ENCODE results near the gene TM4SF5.
"Not testable (repeated sequence)": the region's sequence is repeated elsewhere in the genome, so short reads cannot be mapped to it uniquely, and the experiment has no call there.

The TM4SF5 gene

GRCh38 chr17:4795168-4795567 lies 23.5 kb downstream of the TM4SF5 start:
- no peak for DNase-seq

- DNase-seq: peak; percentile 61 to 64
Observed at GRCh38 chr17:4796552-4796920, 24.9 kb downstream of the TM4SF5 start.

- DNase-seq: no peak
Observed at GRCh38 chr17:4800462-4801196, 28.9 kb downstream of the TM4SF5 start.

- DNase-seq: no peak
Observed at GRCh38 chr17:4802228-4802627, 30.5 kb downstream of the TM4SF5 start, which contains the start of gene C17orf114. C17orf114 (minus strand) TSS chr17:4802328.

DNA sequence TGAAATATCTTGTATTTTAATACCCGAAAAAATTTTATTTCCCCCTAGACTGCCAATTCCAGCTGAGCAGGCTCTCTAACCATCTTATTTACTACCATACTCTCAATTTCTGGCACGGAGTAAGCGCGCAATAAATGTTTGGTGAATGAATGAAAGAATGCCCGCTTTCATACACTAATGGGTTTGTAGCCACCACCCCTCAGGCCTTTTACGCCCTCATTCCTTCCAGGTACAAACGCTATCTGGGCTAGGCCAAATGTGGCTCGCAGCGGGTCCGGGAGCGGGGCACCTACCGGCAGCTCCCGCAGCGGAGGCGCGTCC lies 34.7 kb downstream of the TM4SF5 start:
- DNase-seq: no peak

GRCh38 chr17:4806777-4807604 lies 35.3 kb downstream of the TM4SF5 start, which contains the start of gene PLD2:
PLD2 (plus strand) TSS chr17:4807152; CDS start chr17:4807773, 621 bp downstream.
- peak; percentile 88 to 94 for DNase-seq

DNA sequence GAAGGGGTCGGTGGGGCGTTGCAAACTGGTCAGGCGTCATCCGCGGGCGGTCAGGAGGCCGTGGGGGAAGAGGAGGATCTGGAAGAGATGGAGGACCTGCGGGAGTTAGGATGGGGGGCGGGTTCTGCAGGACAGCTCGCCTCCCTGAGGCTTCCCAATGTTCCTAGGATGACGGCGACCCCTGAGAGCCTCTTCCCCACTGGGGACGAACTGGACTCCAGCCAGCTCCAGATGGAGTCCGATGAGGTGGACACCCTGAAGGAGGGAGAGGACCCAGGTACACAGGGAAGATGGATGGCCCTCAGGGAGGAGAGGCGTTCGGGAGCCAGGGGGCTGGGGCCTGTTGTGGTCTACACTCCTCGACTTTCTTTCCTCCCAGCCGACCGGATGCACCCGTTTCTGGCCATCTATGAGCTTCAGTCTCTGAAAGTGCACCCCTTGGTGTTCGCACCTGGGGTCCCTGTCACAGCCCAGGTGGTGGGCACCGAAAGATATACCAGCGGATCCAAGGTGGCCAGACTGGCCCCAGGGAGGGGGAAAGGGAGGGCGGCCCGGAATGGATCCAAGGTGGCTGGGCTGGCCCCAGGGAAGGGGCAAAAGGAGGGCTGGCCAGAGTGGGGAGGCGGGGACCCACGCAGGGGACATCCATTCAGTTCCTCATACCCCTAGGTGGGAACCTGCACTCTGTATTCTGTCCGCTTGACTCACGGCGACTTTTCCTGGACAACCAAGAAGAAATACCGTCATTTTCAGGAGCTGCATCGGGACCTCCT lies 36.1 kb downstream of the TM4SF5 start:
- no peak for DNase-seq

DNA sequence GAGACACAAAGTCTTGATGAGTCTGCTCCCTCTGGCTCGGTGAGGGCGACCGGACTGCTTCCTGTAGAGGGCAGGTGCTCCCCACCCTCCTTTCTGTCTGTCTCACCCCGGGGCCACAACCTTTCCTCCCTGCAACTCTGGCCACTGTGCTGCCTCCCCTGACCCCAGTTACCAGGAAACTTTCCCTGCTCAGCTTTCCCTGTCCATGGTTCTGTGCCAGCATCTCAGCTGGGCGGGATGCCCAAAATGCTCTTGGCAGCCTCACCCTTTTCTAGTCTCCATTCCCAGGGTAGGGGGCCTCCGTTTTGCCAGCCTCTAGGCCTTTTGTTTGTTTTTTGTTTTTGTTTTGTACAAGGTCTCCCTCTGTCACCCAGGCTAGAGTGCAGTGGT lies 36.7 kb downstream of the TM4SF5 start:
- no peak for DNase-seq

- no peak for DNase-seq
Observed at GRCh38 chr17:4810696-4811290, 39.1 kb downstream of the TM4SF5 start.

- DNase-seq: no peak
Observed at GRCh38 chr17:4811471-4811870, 39.8 kb downstream of the TM4SF5 start.

DNA sequence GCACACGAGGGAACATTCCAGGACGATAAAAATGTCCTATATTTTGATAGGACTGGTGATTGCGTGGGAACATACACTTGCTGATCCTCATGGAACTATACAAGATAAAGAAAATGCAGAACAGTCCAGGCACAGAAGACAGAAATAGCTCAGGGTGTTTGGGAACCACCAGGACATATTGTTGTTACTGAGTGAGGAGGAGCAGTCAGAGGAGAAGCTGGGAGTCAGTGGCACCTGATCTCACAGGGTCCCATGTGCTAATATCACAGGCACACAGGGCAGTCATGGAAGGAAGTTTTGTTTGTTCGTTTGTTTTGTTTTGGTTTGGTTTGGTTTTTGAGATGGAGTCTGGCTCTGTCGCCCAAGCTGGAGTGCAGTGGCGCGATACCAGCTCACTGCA lies 41.0 kb downstream of the TM4SF5 start:
- DNase-seq: no peak

GRCh38 chr17:4815043-4815675 lies 43.5 kb downstream of the TM4SF5 start:
- no peak for DNase-seq

DNA sequence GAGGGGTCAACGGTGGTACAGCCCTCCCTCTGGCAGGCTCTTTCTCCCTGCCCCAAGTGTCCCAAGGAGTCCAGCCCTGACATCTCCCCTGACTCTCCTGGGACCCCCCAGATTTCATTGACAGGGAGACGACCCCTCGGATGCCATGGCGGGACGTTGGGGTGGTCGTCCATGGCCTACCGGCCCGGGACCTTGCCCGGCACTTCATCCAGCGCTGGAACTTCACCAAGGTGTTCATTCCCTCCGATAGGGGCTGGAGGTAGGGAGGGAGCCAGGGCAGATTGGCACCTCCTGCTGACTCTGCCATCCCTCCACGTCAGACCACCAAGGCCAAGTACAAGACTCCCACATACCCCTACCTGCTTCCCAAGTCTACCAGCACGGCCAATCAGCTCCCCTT lies 45.1 kb downstream of the TM4SF5 start:
- DNase-seq: no peak

DNA sequence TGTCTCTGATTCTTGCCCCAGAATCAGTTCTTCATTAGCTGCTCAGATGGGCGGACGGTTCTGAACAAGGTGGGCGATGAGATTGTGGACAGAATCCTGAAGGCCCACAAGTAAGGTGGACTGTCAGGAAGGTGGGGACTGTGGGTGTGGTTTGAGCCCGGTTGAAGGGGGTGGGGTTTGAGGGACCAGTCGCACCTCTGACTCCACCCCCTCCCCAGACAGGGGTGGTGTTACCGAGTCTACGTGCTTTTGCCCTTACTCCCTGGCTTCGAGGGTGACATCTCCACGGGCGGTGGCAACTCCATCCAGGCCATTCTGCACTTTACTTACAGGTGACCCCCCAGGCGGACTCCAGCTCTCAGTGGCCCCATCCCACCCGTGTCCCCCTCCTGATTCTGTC lies 46.6 kb downstream of the TM4SF5 start:
- no peak for DNase-seq

GRCh38 chr17:4822835-4823234 lies 51.1 kb downstream of the TM4SF5 start:
- DNase-seq: no peak

DNA sequence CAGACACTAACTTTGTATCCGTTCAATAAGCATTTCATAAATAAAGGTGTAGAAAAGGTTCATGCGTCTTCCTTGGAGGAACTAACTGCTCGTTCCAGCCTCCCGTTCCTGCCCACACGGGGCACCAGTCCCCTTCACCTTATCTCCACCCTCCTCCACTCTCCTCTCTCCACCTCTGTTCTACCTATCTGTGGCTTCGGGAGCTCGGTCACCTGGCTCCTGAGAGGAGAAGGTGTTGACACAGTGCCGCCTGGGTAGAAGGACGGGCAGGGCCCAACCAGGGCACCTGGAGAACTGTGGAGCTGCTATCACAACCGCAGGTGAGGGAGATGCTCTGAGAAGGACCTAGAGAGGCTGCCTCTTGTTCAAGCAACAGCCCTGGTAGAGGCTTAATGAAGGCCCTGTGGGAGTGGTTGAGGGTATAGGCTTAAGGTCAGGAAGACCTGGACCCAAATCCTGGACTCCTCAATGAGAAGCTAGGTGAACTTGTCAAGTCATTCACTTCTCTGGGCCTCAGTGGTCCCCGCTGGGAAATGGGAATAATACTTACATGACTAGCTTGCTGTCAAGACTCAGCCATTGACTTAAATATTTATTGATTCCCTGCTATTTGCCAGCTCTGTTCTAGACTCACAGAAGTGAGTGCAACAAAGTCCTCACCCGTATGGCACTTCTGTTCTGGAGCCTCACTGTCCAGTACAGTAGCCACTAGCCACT lies 51.8 kb downstream of the TM4SF5 start:
- DNase-seq: no peak

- no peak for DNase-seq
Observed at GRCh38 chr17:4827399-4827798, 55.7 kb downstream of the TM4SF5 start.

- DNase-seq: not testable (repeated sequence)
Observed at GRCh38 chr17:4832829-4833177, 61.1 kb downstream of the TM4SF5 start.

Data from stimulated activated CD4-positive, alpha-beta T cell treated with anti-CD3 and anti-CD28 coated beads, Interleukin-2, amount 100 ng/mL, for 24 hours (primary cell).